Measurements from ENCODE around the gene POP4.

The POP4 gene

DNA sequence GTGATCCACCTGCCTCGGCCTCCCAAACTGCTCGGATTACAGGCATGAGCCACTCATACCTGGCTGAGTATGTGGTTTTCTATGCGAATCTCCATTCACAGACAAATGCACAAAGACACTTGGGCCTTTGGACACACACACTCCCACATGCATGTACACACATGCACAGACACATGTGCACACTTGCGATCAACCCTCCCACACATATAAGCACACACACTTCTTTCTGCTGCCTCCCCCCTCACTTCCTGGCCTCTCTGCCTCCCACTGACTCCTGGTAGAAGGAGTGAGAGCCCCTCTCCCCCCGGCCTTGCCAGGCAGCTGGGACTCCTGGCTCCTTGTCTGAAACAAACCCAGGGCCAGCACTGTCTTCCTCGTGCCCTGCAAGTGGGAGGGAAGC, 29.9 kb downstream of the POP4 start:
- no peak overlapping the region for H3K4me3 ChIP-seq (ENCODE audit: low read depth, low read length)
- no peaks in the 10 kb centered on the region for H3K9me3 ChIP-seq
- 0 out of 2 replicates have a peak, but pooled peaks cover 4% of the 10 kb centered on the region for H3K27me3 ChIP-seq
- H3K4me1 ChIP-seq: no peaks in the 10 kb centered on the region
- no peaks in the 10 kb centered on the region for H3K36me3 ChIP-seq
- no peak for DNase-seq
- no peak for TF ChIP-seq CTCF (IDR thresholded peaks at IDR 0.05; ENCODE audit: low read depth, low read length)

DNA sequence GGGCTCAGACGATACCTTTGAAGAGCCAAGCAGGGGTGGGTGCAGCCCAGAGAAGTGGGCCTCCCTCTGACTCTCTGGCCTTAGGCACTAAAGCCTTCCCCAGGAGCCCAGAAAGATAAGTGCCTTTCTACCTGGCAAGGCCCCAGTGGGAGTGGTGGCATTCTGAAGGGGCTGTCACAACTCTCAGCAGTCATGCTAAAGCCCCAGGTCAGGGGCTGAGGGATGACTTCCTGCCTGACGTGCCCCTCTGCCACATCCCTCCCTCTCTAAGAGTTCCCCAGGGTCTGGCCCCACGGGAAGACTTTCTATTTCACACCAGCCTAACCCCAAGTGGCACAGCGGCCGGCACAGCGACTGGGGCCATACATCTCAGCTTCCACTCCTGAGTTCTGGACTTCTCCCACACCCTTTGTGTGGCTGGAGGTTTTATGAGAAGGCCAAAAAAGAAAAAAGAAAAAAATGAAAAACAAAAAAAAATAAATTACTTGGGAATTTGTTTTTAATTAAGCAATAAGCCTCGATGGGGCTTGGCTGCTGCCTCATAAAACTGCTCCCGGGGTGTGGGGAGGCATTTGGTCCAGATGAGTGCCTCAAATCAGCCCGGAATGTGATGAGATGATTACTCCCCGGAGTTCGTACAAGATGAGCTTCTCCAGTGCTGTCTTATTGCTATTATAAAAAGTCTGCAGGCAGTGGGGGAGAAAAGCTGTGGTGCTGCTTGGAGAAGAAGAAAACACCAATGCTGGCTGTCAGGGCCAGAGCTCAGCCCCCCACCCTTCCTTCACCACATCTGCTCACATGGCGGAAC, 30.7 kb downstream of the POP4 start:
- DNase-seq: no peak
- no peaks in the 10 kb centered on the region for H3K9me3 ChIP-seq
- no peaks in the 10 kb centered on the region for H3K4me1 ChIP-seq
- no peak overlapping the region for H3K4me3 ChIP-seq (ENCODE audit: low read depth, low read length)
- no peak for TF ChIP-seq CTCF (IDR thresholded peaks at IDR 0.05; ENCODE audit: low read depth, low read length)
- H3K36me3 ChIP-seq: no peaks in the 10 kb centered on the region
- 0 out of 2 replicates have a peak, but pooled peaks cover 4% of the 10 kb centered on the region for H3K27me3 ChIP-seq

- Histone ChIP-seq H3K4me1 (no peaks in the 10 kb centered on the region), H3K27me3 (0 out of 2 replicates have a peak, but pooled peaks cover 4% of the 10 kb centered on the region), H3K36me3 (no peaks in the 10 kb centered on the region), H3K4me3 (ENCODE audit: low read depth, low read length) (no peak overlapping the region), H3K9me3 (no peaks in the 10 kb centered on the region)
- DNase-seq: no peak
- no peak for TF ChIP-seq CTCF (IDR thresholded peaks at IDR 0.05; ENCODE audit: low read depth, low read length)
Measured at GRCh38 chr19:29639086-29639485, 33.0 kb downstream of the POP4 start.

DNA sequence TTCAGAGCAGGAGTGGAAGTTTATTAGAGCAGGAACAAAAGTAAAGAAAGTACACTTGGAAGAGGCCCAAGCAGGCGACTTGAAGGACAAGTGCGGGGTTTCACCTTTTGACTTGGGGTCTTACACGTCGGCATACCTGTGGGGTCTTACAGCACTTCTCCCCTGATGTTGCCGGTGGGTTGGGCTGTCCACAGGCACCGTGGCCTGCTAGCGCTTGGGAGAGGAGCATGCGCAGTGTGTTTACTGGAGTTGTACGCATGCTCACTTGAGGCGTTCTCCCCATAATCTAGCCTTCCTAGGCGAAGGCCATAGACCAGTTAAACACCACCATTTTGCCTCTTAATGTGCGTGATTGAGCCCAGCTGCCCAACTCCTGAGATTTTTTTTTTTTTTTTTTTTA, 34.1 kb downstream of the POP4 start:
- no peak for TF ChIP-seq CTCF (IDR thresholded peaks at IDR 0.05; ENCODE audit: low read depth, low read length)
- H3K9me3 ChIP-seq: no peaks in the 10 kb centered on the region
- H3K27me3 ChIP-seq: 0 out of 2 replicates have a peak, but pooled peaks cover 4% of the 10 kb centered on the region
- no peak for DNase-seq
- H3K4me3 ChIP-seq (ENCODE audit: low read depth, low read length): no peak overlapping the region
- H3K4me1 ChIP-seq: no peaks in the 10 kb centered on the region
- H3K36me3 ChIP-seq: no peaks in the 10 kb centered on the region

DNA sequence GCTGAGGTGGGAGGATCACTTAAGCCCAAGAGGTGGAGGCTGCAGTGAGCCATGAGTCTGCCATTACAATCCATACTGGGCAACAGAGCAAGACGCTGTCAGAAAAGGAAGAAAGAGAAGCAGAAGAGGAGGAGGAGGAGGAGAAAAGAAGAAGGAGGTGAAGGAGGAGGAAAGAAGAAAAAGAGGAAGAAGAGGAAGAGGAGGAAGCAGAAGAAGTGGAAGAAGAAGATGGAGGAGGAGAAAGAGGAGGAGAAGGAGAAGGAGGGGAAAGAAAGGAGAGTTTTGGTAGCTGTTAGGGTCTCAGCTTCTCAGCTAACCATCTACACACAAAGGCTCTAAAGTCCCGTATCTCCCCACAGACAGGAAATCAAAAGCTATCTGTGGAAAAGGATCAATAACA, 35.5 kb downstream of the POP4 start:
- Histone ChIP-seq H3K4me3 (ENCODE audit: low read depth, low read length) (no peak overlapping the region), H3K9me3 (no peaks in the 10 kb centered on the region), H3K36me3 (no peaks in the 10 kb centered on the region), H3K4me1 (no peaks in the 10 kb centered on the region), H3K27me3 (0 out of 2 replicates have a peak, but pooled peaks cover 7% of the 10 kb centered on the region)
- TF ChIP-seq CTCF (IDR thresholded peaks at IDR 0.05; ENCODE audit: low read depth, low read length): no peak
- no peak for DNase-seq

- H3K9me3 ChIP-seq: no peaks in the 10 kb centered on the region
- no peaks in the 10 kb centered on the region for H3K36me3 ChIP-seq
- H3K4me1 ChIP-seq: no peaks in the 10 kb centered on the region
- no peak for DNase-seq
- TF ChIP-seq CTCF (IDR thresholded peaks at IDR 0.05; ENCODE audit: low read depth, low read length): no peak
- no peak overlapping the region for H3K4me3 ChIP-seq (ENCODE audit: low read depth, low read length)
- 0 out of 2 replicates have a peak, but pooled peaks cover 7% of the 10 kb centered on the region for H3K27me3 ChIP-seq
Measured at GRCh38 chr19:29643361-29643935, 37.4 kb downstream of the POP4 start.
